Duodenal mucosa (tissue), 2 donors: ENCODE measurements around the gene SERTM2.

Experiments
- H3K27ac ChIP-seq: one replicate; pipeline ENCODE4 v1.7.0; 2013; ENCODE audit warnings: low read depth, low read length
- H3K27me3 ChIP-seq, 2 donors: one replicate each; pipeline ENCODE4 v1.7.0; 2013; ENCODE audit warnings: low read length in 2 of 2, control low read depth in 1 of 2; ENCODE audit not compliant: insufficient read depth in 2 of 2, control insufficient read depth in 1 of 2
- H3K36me3 ChIP-seq, 2 donors: one replicate each; pipeline ENCODE4 v1.7.0; 2013; ENCODE audit warnings: low read length in 2 of 2, control low read depth in 1 of 2; ENCODE audit not compliant: insufficient read depth in 2 of 2, control insufficient read depth in 1 of 2
- H3K4me1 ChIP-seq, 2 donors: one replicate each; pipeline ENCODE4 v1.7.0; 2013; ENCODE audit warnings: low read length in 2 of 2, control low read depth in 1 of 2; ENCODE audit not compliant: insufficient read depth in 2 of 2, control insufficient read depth in 1 of 2
- H3K4me3 ChIP-seq, 2 donors: one replicate each; pipeline ENCODE4 v1.7.0; 2013; ENCODE audit warnings: low read length in 2 of 2, low read depth in 1 of 2
- H3K9ac ChIP-seq, 2 donors: one replicate each; pipeline ENCODE4 v1.7.0; 2013; ENCODE audit warnings: low read length in 2 of 2, low read depth in 1 of 2
- H3K9me3 ChIP-seq, 2 donors: one replicate each; pipeline ENCODE4 v1.7.0; 2013; ENCODE audit warnings: low read length in 2 of 2, control low read depth in 1 of 2; ENCODE audit not compliant: control insufficient read depth in 1 of 2

The SERTM2 gene

GRCh38 chrX:111511477-111511876 is at the start of gene SERTM2:
Gene SERTM2 (plus strand): TSS chrX:111511645. CDS start chrX:111518858, 7,213 bp downstream.
- no peaks in the 10 kb centered on the region for H3K36me3 ChIP-seq
- no peak within 1 kb of the TSS for H3K9ac ChIP-seq
- no peaks in the 10 kb centered on the region for H3K4me1 ChIP-seq
- H3K27me3 ChIP-seq = no peaks in the 10 kb centered on the region
- H3K9me3 ChIP-seq = no peaks in the 10 kb centered on the region
- H3K27ac ChIP-seq = no peak within 1 kb of the TSS
- H3K4me3 ChIP-seq = no peak within 1 kb of the TSS

DNA sequence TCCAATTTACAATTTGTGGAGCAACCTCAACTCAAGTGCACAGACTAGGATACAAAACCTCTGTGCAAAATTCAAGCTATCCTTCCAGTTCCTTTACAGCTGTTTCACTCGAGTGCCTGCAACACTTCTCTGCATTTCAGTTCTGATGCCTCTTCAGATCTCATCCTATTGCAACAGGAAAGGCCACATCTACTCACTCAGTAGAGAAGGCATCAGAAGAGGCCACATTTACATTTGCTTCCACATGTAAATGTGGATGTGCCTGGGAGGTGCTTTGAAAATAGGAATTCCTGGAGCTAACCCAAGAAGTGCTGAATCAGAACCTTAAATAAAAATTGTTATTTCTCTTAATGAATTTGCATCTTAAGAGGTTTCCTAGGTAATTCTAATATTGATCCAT is 45.8 kb upstream of the SERTM2 start:
- no peak overlapping the region for H3K4me3 ChIP-seq
- no peaks in the 10 kb centered on the region for H3K9me3 ChIP-seq
- H3K36me3 ChIP-seq = no peaks in the 10 kb centered on the region
- H3K9ac ChIP-seq = no peak overlapping the region
- H3K27me3 ChIP-seq = no peaks in the 10 kb centered on the region
- no peak overlapping the region for H3K27ac ChIP-seq
- H3K4me1 ChIP-seq = no peaks in the 10 kb centered on the region

- H3K27me3 ChIP-seq = no peaks in the 10 kb centered on the region
- H3K4me3 ChIP-seq = no peak overlapping the region
- no peak overlapping the region for H3K9ac ChIP-seq
- no peaks in the 10 kb centered on the region for H3K9me3 ChIP-seq
- no peaks in the 10 kb centered on the region for H3K36me3 ChIP-seq
- H3K27ac ChIP-seq = no peak overlapping the region
- H3K4me1 ChIP-seq = no peaks in the 10 kb centered on the region
Measured at GRCh38 chrX:111467896-111468295, 43.5 kb upstream of the SERTM2 start.

- Histone ChIP-seq H3K4me1 (no peaks in the 10 kb centered on the region), H3K36me3 (no peaks in the 10 kb centered on the region), H3K27me3 (no peaks in the 10 kb centered on the region), H3K27ac (no peak overlapping the region), H3K9ac (no peak overlapping the region), H3K4me3 (no peak overlapping the region), H3K9me3 (no peaks in the 10 kb centered on the region)
Measured at GRCh38 chrX:111470681-111471403, 40.6 kb upstream of the SERTM2 start.

- Histone ChIP-seq H3K4me1 (no peaks in the 10 kb centered on the region), H3K36me3 (no peaks in the 10 kb centered on the region), H3K27me3 (no peaks in the 10 kb centered on the region), H3K9ac (no peak overlapping the region), H3K9me3 (no peaks in the 10 kb centered on the region), H3K27ac (no peak overlapping the region), H3K4me3 (no peak overlapping the region)
Measured at GRCh38 chrX:111481896-111482295, 29.5 kb upstream of the SERTM2 start.

GRCh38 chrX:111483135-111483534 is 28.3 kb upstream of the SERTM2 start:
- Histone ChIP-seq H3K4me3 (no peak overlapping the region), H3K36me3 (no peaks in the 10 kb centered on the region), H3K27me3 (no peaks in the 10 kb centered on the region), H3K4me1 (no peaks in the 10 kb centered on the region), H3K9me3 (no peaks in the 10 kb centered on the region), H3K27ac (no peak overlapping the region), H3K9ac (no peak overlapping the region)

DNA sequence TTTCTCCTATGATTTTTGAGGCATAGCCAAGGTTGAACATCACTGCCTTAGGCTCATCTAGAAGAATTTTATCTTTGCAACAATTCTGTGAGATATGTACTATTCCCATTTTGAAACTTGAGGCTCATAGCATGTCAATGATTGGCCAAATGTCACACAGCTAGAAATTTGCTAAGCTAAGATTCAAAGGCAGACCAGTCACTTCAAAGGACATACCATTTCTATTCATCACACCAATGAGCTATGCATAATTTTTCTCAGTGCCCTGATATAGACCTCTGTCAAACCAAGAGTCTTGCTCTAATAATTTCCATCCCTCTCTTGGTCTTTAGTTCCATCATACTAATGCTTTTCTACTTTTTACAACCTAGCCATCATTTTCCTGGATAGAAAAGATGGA is 27.6 kb upstream of the SERTM2 start:
- no peak overlapping the region for H3K4me3 ChIP-seq
- H3K27ac ChIP-seq = no peak overlapping the region
- H3K27me3 ChIP-seq = no peaks in the 10 kb centered on the region
- H3K9me3 ChIP-seq = no peaks in the 10 kb centered on the region
- no peaks in the 10 kb centered on the region for H3K36me3 ChIP-seq
- H3K9ac ChIP-seq = no peak overlapping the region
- no peaks in the 10 kb centered on the region for H3K4me1 ChIP-seq

DNA sequence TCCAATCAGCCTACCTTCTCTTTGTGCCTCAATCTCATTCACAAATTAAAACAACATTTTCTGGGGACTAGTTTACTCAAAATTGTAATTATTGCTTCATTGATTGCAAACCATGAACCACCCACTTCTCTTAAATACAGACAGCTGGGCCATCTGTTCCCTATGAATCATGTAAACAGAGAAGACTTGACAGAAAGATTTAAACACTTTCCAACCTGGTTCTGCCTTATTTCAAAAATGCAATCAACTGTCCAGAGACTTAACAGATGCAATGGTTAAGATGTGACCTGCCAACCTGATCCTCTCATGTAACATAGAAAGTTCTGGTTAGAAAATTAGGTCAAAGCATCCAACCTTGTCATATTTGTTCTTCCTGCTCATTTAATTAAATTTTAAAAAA is 20.8 kb upstream of the SERTM2 start:
- Histone ChIP-seq H3K9me3 (no peaks in the 10 kb centered on the region), H3K4me3 (no peak overlapping the region), H3K27ac (no peak overlapping the region), H3K4me1 (no peaks in the 10 kb centered on the region), H3K9ac (no peak overlapping the region), H3K36me3 (no peaks in the 10 kb centered on the region), H3K27me3 (no peaks in the 10 kb centered on the region)

DNA sequence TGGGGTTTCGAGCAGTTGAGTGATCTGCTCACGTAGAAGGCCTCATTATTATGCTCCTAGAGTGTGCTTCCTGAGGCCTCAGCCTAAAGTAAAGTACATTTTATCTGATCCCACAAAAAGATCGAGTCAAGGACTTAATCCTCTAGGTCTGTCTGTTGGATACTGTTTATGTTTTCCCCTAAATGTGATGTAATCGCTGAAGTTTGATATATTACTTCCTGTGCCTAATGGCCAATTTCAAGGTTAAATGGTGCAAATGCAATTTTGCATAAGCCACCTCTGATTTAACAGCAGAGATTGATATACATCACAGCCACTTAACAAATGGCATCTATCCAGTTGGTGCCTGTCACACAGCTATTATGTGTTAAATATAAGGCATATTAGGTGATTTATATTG is 19.4 kb upstream of the SERTM2 start:
- no peaks in the 10 kb centered on the region for H3K36me3 ChIP-seq
- H3K4me1 ChIP-seq = no peaks in the 10 kb centered on the region
- H3K9me3 ChIP-seq = no peaks in the 10 kb centered on the region
- no peak overlapping the region for H3K4me3 ChIP-seq
- no peaks in the 10 kb centered on the region for H3K27me3 ChIP-seq
- H3K9ac ChIP-seq = no peak overlapping the region
- H3K27ac ChIP-seq = no peak overlapping the region

DNA sequence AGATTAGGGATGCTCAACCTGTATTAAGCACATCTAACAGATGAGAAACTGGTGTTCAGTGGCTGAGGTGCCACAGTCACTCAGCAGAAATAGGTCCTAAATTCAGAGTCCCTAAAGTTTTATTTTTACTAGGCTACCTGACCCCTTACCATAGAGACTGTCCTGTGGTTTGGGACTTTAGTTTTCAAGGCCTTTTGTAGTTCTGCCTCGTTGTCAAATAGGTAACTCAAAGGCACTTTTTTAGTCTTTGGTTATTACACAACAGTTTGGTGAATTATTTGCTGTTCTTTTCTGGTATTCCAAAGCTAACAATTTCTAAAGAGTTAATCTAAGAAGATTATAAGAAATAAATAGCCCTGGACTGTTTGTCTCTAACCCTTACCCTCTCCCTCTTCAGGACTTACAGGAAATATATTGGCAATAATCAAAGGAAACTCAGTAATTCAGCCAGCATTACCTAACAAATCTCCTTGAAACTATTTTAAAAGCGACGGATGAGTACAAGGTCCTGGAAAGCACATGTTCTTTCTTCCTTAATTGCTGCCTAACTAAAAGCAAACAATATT is 12.8 kb upstream of the SERTM2 start:
- no peaks in the 10 kb centered on the region for H3K9me3 ChIP-seq
- no peak overlapping the region for H3K9ac ChIP-seq
- H3K4me1 ChIP-seq = no peaks in the 10 kb centered on the region
- no peak overlapping the region for H3K4me3 ChIP-seq
- no peaks in the 10 kb centered on the region for H3K27me3 ChIP-seq
- H3K27ac ChIP-seq = no peak overlapping the region
- H3K36me3 ChIP-seq = no peaks in the 10 kb centered on the region
